Stimulated activated CD8-positive, alpha-beta memory T cell treated with anti-CD3 and anti-CD28 coated beads, Interleukin-2, amount 100 ng/mL, for 48 hours (primary cell): ENCODE data around the gene SRP68.
"Not testable (repeated sequence)": the region's sequence is repeated elsewhere in the genome, so short reads cannot be mapped to it uniquely, and the experiment has no call there.

Source experiments
- DNase-seq, 2 donors: peaks; one replicate each; pipeline ENCODE4 v3.0.0-alpha.2; 2020; ENCODE audit warnings: low read depth in 2 of 2

The SRP68 gene

GRCh38 chr17:76076765-76077583 lies 4.7 kb upstream of the SRP68 start:
- DNase-seq: no peak

- DNase-seq: no peak
Observed at GRCh38 chr17:76076146-76076764, 3.9 kb upstream of the SRP68 start.

GRCh38 chr17:76075364-76076145 lies 3.2 kb upstream of the SRP68 start:
- DNase-seq: no peak

GRCh38 chr17:76074390-76075363 lies 2.4 kb upstream of the SRP68 start, which contains the start of gene GALR2:
TSS of gene GALR2 (plus strand) at chr17:76074781. CDS start at chr17:76074884, 103 bp downstream.
- no peak for DNase-seq

GRCh38 chr17:76071531-76072147 lies 678 bp downstream of the SRP68 start:
- no peak for DNase-seq

- no peak for DNase-seq
Observed at GRCh38 chr17:76065775-76066174, 6.5 kb downstream of the SRP68 start.

GRCh38 chr17:76063875-76064546 lies 8.3 kb downstream of the SRP68 start:
- no peak for DNase-seq

- not testable (repeated sequence) for DNase-seq
Observed at GRCh38 chr17:76058264-76058663, 14.1 kb downstream of the SRP68 start.

GRCh38 chr17:76056882-76057281 lies 15.4 kb downstream of the SRP68 start:
- DNase-seq: no peak

- DNase-seq: no peak
Observed at GRCh38 chr17:76054112-76054476, 18.2 kb downstream of the SRP68 start.

GRCh38 chr17:76053246-76054111 lies 18.8 kb downstream of the SRP68 start:
- DNase-seq: no peak

- no peak for DNase-seq
Observed at GRCh38 chr17:76051561-76051960, 20.8 kb downstream of the SRP68 start.

GRCh38 chr17:76050538-76051467 lies 21.5 kb downstream of the SRP68 start:
- DNase-seq: no peak

GRCh38 chr17:76049836-76050537 lies 22.3 kb downstream of the SRP68 start:
- no peak for DNase-seq

GRCh38 chr17:76049239-76049638 lies 23.1 kb downstream of the SRP68 start:
- no peak for DNase-seq

GRCh38 chr17:76048711-76049110 lies 23.6 kb downstream of the SRP68 start:
- DNase-seq: no peak

- no peak for DNase-seq
Observed at GRCh38 chr17:76048025-76048605, 24.2 kb downstream of the SRP68 start.
